M059J (cell line): ENCODE data around the gene SLMAP. TPM values are rescaled to one million over a fixed set of nuclear protein-coding genes. Genes with fewer than 3 reads are reported as not detected.

ENCODE experiments used
- DNase-seq: peaks from one replicate; pipeline ENCODE4 v3.0.0-alpha.2; 2012; ENCODE audit warnings: low read depth
- total RNA-seq: library from RNA; depleted of rRNA; stranded (reverse); fragments of >200 nt; shearing (Covaris generic); gene quantifications from 2 replicates; pipeline ENCODE4 v1.2.3, GENCODE V29; 2014

SLMAP gene
- total RNA-seq, 1 experiment from 2014 or later, result 31.2 TPM

DNA sequence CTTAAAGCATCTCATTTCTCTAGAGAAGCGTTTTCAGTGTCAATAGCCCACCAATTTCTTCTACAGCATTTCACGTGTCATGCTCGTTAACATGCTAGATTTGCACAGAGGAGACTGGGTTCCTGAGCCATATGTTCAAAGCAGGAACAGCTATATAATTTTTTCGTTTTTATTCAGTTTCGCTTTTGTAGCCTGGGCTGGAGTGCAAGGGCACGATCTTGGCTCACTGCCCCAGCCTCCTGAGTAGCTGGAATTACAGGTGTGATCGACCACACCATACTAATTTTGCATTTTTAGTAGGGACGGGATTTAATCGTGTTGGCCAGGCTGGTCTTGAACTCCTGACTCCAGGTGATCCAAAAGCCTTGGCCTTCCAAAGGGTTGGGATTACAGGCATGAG is 6.6 kb upstream of the SLMAP start:
- no peak for DNase-seq

DNA sequence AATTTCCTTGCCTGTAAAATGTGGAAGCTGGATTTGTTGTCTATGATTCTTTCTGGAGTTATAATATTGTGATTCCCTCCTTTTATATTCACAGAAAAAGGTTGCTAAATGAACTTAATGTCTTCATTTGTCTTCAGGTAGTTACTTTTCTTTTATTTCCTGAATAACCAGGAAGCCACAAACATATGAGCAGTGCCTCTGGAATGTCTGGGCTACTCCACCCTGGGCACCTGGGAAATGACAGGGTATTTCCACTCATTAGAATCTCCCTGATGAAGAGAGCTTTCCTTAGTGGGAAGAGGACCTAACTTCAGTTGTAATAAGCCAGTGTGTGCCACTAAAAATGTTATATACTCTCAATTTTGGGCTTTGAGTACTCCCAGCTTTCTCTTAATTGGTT is 3.8 kb upstream of the SLMAP start:
- peak; percentile 85 for DNase-seq

DNA sequence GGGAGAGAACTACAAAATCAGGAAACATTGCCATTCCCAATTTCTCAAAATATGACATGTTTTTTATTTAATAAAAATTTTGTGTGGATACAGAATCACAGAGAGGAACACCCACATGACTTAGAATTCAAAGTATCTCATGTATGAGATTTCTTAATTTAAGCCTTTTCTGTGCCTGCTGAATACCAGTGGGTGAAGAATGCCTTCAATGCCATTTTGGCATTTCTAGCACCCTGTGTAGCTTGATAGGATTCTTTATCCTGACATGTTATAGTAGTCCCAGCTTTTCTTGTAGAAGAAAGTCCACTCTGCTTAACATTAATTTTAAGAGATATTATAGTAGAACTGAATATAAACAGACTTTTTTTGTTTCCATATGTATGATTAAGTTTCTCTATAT is 3.1 kb upstream of the SLMAP start:
- DNase-seq, result no peak

DNA sequence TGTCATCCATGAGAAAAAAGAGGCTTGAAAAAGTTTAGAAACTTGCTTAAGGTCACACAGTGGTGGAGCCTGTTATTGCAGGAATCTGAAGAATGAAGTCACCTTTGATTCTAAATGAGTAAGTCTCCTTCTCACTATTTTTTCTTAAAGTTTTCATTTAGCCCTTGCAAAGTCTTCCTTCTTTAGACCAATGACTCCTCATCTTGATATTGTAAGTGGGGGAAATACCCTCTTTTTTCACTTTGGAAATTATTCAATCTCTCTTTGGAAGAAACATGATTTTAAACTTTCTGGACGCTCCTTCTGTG is 787 bp upstream of the SLMAP start:
- peak; percentile 67 for DNase-seq

DNA sequence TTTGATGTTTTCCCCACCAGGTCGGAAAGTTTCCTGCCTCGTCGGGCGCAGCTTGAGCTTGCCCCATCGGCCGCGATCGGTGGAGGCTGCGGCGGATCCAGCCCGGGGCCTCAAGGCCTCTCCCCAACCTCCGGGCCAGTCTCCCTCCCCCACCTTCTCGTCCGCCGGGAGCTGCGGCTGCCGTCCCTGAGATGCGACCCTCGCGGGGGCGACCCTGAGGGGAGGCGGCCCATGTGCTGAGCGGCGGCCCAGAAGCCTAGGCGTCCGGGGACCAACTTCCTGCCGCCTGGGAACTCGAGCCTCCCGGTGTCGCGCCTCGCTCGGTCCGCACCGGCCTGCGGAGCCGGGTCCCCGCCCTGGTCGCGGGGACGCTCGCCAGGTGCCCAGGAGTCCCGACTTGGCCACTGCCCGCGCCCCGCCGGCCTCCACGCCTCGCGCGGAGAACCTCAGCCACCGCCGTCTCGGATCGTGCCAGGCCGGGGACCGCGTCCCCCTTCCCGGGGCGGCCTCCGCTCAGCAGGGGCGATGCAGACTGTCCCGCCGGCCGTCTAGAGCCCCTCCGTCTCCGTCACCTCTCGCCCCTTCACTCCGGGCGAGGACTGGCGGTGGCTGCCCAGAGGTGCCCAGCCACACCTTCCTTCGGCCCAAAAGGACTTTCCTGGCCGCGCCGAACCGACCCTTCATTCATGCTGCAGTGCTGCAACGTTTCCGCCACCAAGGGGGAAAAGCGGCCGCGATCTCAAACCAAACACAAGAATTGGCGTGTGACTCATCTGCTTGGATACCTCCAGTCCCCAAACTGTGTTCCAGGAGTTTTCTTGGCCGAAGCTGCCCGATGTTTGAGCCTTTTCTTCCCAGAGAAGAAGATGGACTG is 656 bp downstream of the SLMAP start:
- peak; percentile 83 for DNase-seq

DNA sequence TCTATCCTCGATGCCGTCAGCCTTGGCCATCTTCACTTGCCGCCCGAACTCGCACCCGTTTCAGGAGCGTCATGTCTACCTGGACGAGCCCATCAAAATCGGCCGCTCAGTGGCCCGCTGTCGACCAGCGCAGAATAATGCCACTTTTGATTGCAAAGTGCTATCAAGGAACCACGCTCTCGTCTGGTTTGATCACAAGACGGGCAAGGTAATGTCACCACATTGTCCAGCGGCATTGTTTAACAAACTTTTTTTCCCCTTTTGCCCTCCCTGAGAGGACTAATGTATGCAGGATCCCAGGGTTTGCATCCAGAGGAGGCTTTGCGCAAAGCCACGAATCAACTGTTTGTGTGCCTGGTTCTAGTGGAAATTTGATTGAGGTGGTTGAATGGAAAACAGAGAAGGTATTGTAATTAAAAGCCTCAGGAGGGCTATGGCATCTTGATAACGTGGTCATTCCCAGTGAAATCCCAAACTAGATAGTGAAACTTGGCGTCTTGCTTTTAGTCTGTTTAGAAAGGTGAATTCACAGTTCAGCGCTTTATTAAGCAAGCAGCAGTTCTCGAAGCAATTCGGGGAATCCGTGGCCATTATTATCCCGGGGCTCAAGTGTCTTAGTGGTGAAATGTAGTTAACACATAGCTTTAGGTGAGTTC is 1.7 kb downstream of the SLMAP start:
- peak; percentile 56 for DNase-seq

DNA sequence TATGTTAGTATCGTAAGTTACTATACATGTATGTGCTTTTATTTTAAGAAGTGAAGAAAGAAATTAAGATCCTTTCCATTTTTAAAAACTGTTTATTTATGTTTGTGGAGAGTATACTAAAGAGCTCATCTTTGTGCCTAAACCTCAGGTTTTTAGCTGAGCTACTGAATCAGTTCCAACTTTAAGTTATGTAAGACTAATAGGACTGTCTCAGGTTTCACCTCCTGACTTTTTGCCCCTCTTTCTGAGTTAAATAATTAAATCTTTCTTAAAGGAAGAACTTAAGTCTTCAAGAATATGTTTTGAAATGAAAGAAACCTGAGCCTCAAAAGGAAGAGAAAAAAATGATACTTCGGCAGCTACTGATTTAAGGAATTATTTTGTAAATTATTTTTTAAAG is 2.6 kb downstream of the SLMAP start:
- DNase-seq, result peak; percentile 17

DNA sequence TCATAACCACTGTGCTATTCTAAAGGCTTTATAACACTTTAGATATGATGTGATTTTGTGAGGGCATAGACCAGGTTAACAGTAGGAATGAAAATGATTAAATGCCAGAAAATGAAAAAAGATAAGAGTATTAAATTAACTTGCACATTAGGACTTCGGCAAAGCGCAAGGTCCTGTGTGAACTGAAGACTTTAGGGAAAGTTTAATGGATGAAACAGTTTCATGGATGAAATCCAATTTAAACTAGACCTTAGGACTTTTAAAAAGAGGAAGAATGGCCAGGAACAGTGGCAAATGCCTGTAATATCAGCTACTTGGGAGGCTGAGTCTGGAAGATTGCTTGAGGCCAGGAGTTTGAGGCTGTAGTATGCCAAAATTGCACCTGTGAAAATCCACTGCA is 8.7 kb downstream of the SLMAP start:
- no peak for DNase-seq

DNA sequence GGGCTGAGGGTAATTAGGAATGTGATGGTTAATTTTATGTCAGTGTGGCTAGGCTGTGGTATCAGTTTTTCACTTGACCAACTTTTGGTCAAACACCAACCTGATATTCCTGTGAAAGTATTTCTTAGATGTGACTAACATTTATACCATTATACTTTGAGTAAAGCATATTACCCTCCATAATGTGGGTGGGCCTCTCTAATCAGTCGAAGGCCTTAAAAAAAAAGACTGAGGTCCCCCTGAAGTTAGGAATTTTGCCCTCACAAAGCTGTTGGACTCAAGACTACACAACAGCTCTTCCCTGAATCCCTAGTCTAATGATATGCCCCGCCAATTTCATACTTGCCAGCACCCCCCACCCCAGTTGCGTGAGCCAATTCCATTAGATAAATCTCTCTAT is 12.5 kb downstream of the SLMAP start:
- no peak for DNase-seq

DNA sequence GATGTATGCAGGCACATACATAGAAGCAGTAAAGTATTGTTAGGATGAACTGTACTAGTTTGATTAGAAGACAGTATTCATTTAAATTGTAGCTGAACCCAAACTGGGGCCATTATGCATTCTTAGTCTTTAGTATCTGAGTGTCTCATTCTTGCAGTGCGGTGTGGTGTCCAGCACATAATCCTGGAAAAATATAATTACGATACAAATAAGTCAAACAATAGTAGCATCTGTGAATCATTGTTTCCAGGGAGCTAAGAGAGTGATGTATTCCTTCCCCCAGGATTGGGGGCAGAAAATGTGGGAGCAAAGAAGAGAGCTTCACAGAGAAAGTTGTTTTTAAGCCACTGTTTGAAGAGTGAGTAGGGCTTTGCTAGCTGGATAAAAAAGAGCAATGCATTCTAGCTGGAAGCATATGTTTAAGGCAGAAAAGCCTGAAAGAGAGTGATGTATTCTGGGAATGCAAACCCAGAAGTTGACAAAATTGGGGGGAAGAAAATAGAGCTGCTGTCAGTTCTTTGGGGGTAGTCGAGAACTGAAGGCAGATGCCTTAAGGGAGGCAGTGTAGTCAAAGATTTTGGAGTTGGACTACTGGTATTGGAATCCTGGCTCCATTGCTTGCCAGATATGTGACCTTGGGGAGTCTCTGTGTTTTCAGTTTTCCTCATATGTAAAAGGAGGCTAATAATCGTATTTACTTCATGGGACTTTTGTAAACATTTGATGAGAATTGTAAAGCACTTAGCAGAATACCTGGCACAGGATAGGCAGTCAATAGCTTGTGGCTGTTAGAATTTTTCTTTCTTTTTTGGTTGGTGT is 14.1 kb downstream of the SLMAP start:
- no peak for DNase-seq

DNA sequence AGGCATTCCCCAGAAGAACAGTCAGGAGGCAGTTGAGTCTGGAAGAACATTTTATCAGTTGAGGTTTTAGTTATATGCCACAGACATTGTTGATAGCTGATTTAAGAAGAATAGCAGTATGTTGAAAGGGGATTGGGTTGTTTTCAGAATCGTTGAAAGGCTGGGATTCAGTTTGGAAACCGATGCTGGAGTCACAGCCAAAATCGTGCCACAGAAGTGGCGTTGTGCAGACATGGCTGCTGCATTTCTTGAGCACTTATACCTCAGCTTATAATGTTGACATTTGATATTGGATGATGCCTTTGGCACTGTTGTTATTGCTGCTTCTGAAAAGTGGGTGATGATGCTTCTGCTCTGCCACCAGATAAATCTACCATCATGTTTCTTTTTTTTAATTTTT is 16.1 kb downstream of the SLMAP start:
- no peak for DNase-seq

DNA sequence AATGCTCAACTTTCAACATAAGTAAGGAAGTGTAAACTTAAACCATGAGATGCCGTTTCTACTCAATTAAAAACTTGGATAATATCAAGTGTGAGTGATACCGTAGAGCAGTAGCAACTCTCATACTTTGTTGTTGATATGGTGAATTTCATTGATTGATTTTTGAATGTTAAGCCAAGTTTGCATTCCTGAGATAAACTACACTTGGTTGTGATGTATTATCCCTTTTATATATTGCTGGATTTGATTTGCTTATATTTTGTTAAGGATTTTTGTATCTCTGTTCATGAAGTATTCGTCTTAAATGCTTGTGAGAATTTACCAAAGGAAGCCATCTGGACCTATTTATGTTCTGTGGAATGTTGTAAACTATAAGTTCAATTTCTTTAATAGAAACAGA is 21.7 kb downstream of the SLMAP start:
- DNase-seq, result no peak

DNA sequence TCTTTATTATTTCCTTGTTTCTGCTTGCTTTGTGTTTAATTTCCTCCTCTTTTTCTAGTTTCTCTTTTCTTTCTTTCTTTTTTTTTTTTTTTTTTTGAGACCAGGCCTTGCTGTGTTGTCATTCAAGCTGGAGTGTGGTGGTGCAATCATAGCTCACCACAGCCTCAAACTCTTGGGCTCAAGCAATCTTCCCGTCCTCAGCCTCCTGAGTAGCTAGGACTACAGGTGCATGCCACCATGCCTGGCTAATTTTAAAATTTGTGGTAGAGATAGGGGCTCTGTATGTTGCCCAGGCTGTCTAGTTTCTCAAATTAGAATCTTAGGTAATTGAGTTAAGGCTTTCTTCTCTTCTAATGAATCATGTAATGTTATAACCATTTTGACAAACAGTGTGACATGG is 22.4 kb downstream of the SLMAP start:
- DNase-seq, result no peak

DNA sequence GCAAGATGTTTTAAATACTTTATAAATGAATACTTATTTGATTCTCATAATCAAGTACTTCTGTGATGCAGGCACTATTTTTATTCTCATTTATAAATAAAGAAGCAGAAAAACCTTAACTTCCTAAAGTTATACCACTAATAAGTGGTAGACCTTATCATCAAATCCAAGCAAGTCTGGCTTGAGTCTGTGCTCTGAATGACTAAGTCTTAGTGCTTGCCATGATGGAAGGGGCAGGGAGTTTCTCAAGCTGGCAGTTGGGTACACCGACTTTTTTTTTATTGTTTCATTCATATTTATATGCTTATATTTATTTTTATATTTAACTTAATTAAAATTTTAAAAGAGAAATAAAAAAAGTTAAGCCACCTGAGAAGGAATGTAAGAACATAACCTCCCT is 23.6 kb downstream of the SLMAP start:
- DNase-seq, result no peak

DNA sequence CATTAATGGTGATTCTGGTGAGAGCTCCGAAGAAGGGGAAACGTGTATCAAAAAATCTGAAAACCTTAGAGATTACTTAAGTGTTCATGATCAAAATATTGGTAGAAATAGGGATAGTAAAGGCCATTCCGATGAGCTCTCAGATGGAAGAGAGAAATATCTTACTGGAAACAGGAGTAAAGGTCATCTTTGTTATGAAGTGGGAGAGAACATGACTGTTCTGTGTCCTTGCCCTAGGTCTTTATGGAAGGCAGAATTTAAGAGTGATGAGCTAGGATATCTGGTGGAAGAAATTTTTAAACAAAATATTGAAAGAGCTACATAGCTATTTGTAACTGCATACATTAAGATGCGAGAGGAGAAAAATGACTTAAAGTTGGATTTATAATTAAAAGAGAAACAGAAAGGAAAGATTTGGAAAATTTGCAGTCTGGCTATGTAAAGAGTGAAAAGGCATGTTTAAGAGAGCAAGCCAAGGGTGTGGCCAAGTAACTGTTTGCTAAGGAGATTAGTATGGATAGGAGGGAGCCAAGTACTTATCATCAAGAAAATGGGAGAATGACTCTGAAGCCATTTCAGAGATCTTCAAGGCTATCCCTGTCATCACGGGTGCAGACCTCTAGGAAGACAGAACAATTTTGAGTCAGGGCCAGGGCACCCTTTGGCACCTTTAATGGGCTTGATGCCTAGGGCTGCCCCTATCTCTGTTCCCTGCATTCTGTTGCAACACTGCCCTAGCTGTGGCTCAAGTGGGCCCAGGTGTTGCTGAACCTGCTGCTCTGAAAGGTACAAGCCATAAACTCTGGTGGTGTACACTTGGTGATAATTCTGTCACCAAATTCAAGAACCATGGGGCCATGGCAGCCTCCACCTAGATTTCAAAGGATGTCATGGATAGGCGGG is 27.3 kb downstream of the SLMAP start:
- DNase-seq, result no peak

DNA sequence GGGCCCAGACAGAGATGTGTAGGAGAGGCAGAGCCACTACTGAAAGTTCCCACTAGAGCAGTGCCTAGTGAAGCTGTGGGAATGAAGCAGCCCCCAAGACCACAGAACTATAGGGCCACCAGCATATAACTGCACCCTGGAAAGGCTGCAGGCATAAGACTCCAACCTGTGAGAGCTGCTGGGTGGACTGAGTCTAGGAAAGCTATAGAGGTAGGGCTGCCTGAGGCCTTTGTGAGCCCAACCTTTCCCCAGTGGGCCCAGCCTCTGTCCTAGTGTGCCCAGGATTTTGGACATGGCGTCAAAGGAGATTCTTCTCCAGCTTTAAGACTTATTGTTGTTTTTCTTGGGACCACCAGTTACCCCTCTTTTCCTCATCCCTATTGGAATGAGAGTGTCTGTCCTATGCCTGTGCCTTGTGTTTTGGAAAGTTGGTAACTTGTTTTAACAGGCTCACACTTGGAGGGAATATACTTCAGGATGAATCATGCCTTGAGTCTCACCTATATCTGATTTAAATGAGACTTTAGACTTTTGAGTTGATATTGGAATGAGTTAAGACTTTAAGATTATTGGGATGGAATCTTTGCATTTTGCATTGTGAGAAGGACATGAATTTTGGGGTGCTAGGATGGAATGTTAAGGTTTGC is 28.1 kb downstream of the SLMAP start:
- DNase-seq, result no peak

DNA sequence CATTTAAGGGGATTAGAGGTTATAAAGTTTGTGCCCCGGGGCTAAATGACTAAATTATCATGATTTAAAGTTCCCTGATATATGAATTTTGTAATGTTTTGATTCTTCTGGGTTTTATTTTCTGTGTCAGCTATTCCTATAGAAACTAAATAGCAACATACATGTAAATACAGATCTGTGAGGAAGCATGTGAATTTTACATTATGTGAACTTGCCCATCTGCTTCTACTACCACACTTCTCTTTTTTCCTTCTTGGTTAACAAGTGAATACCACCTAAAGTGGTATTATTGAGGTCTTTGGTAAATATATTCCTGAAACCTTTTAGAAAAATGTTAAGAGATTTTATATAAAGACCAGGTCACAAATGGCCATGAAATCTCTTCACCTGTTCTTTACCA is 29.3 kb downstream of the SLMAP start:
- DNase-seq, result no peak

DNA sequence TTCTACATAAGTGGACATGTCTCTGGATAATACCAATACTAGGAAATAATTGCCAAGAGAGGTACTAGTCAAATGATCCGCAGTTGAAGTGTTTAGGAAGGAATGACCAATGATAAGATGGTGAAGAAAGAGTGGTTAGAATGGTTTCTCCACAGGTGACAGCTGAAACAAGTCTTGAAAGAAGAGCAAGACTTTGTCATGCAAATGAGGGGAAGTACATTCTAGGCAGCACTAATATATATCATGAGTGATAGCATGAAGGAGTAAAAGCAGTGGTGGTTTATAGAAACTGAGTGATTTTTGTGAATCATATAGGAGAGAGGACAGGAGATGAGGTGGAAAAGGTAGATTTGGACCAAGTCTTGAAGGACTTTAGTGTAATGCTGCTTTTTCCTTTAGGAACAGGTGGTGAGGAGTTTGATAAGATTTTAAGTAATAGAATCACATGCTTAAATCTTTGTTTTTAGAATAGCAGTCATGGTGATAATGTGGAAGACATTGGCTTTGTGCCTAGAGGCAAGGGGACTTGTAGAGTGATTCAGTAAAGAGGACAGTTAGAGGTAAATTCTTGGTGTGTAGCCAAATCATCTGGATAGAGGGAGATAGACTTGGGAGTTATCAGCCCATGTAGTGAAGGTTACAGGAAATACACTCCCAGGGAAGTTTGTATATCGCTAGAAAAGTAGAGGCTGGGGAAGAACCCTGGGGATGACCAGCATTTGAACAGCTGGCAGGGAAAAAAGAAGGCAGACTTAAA is 31.9 kb downstream of the SLMAP start:
- DNase-seq, result peak; percentile 89

DNA sequence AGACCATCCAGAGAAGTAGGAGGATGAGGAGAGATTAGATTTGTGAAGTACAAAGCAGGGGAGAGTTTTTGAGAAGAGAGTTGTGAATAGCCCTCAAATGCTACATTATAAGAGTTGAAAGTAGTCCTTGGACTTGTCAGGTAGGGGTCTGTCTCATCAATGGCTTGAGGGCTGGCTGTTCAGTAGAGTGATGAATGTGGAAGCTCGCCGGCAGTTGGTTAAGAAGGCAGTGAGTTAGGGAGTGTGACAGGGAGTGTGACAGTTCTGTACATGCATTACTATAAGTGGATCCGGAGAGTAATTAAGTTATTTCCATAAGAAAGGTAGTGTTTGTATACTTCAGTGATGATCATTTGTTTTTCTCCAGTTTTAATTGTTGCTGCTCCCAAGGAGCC is 32.5 kb downstream of the SLMAP start:
- DNase-seq, result no peak

DNA sequence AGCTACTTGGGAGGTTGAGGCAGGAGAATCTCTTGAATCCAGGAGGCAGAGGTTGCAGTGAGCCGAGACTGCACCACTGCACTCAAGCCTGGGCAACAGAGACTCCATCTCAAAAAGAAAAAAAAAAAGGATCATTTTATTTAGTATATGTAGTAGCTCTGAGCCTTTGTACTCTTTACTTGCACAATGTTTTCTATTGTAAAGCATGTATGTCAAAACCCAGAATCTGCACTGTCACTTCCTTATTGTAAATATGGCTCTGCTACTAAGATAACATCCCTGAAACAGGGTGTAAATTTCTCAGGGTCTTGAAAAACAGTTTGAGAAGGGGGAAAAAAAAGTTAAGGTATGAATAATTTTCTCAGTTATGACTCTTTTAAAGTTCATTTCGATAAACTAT is 35.1 kb downstream of the SLMAP start:
- no peak for DNase-seq

DNA sequence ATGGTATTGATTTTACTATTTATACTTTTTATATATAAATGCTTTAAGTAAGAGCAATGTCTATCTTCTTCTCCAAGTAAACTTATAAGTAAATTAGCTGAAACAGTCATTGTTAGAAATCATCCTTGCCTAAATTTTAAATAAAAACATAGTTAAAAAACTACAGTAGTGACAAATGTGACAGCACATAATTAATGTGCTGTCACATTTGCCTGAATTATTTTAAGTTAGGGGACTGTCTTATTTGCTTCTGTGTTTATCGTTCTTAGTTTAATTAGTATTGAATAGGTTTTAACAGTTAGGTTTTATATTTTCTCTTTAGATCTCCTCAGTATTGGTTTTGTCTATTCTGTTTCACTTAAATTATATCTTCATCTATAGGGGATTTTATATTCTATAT is 36.1 kb downstream of the SLMAP start:
- DNase-seq, result no peak
